Body of pancreas (tissue), 4 donors: ENCODE data around the gene HCFC1R1.

Experiments used
- CTCF ChIP-seq, 7 experiments: fragments of 450-650 bp in 4 of 7; fragments of 200-600 bp in 3 of 7; sonication (generic) in 3 of 7; IDR thresholded peaks; one replicate each; pipeline ENCODE4 v1.5.1; 2016 to 2019; ENCODE audit warnings: antibody characterized with exemption in 7 of 7
- POLR2A ChIP-seq, 3 donors: fragments of 450-650 bp; IDR thresholded peaks; one replicate each; pipeline ENCODE4 v1.6.1; 2016; ENCODE audit warnings: antibody characterized with exemption in 3 of 3, mild to moderate bottlenecking in 2 of 3

- TF ChIP-seq POLR2A (IDR thresholded peaks at IDR 0.05) (peak in 2 of 3 donors; percentile 39 to 49), CTCF (IDR thresholded peaks at IDR 0.05) (no peak)
Measured at GRCh38 chr16:3007059-3007956, 16.4 kb downstream of the HCFC1R1 start.
